GM10266 (cell line): ENCODE data around the gene SLC22A12.

Experiments
- DNase-seq: peaks from one replicate; pipeline ENCODE4 v3.0.0; 2012; ENCODE audit errors: extremely low spot score
- CTCF ChIP-seq: IDR thresholded peaks from 2 replicates; pipeline ENCODE4 v1.5.1; 2012; ENCODE audit warnings: mild to moderate bottlenecking, low read depth; ENCODE audit not compliant: control insufficient read depth, insufficient read depth; ENCODE audit errors: missing control alignments

The SLC22A12 gene

GRCh38 chr11:64624883-64625481, 34.0 kb downstream of the SLC22A12 start:
- no peak for DNase-seq
- TF ChIP-seq CTCF = no peak

- TF ChIP-seq CTCF = no peak
Observed at GRCh38 chr11:64626637-64627036, 35.6 kb downstream of the SLC22A12 start.

GRCh38 chr11:64627371-64627770, 36.4 kb downstream of the SLC22A12 start:
- no peak for DNase-seq
- no peak for TF ChIP-seq CTCF

More at GRCh38 chr11:64626637-64627036, 35.6 kb downstream of the SLC22A12 start:
- no peak for DNase-seq

DNA sequence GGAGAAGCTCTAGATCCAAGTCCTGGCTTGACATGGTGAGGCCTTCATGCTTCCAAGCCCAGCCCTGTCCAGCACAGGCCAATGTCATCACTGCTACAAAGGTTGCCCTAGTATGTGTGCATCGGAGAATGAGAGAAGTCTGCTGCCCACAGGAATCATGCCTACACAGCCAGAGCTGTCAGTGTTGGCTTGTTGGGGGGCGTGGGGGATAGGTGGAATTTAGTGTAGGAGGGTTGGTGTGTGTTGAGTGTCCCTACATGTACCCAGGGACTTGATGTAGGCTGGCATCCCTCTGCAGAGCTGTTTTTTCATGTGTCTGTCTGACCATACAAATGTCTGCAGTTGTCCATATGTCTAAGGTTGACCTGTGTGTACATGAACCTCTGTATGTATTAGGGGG, 37.6 kb downstream of the SLC22A12 start:
- no peak for DNase-seq
- no peak for TF ChIP-seq CTCF

DNA sequence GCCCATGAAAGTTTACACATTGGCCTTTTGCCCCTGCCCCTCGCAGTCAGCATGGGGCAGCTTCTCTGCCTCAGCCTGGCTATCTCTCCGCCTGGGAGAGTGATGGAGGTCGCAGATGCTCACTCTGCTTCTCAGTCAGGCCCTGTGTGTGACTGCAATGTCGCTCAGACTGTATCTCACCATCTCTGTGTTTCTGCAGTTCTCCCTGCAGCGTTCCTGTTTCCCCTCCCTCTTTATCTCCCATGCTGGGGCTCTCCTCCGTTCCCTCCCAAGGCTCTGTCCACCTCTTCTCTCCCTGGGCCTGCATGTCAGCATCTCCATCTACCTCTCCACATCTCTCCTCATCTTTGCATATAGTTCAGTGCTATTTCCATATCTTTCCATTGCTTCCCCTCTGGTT, 38.1 kb downstream of the SLC22A12 start:
- no peak for DNase-seq
- no peak for TF ChIP-seq CTCF

DNA sequence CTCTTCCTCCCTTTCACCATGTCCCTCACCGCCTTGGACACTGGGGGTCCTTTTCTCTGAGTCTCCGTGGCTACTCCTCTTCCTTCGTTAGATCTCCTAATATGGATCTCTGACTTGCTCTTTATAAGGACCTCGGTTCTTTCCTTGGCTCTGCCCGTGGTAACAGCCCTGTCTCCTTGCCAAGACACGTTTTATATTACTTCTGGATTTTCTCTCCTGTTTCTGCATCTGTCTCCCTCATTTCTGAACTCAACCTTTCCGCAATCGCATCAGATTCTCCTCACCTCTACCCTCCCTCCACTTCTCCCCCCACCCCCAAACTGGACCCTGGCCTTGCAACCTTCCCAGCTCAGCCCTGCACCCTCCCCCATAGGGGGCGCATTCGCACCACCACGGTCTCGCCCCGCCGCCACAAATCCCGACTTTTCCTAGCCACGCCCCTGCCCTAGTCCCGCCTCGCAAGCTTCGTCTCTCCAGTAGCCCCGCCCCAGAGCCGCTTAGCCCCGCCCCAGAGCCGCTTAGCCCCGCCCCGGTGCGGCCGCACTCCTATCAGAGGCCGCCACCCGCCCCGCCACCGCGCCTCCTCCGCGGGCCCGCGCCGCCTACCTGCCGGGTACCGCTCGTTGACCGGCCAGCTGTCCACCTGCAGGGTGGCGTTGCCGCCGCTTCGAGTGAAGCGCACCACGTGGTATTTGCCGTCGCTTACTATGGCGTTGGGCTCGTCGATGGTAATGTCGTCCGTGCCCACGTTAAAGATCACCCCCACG, 39.0 kb downstream of the SLC22A12 start:
- no peak for TF ChIP-seq CTCF
- DNase-seq = no peak

- no peak for TF ChIP-seq CTCF
- DNase-seq = no peak
Observed at GRCh38 chr11:64631675-64632074, 40.7 kb downstream of the SLC22A12 start.
